ENCODE data around the gene PIAS1. TPM values are rescaled to one million over a fixed set of nuclear protein-coding genes. Genes with fewer than 3 reads are reported as not detected.
A peak's percentile ranks its signal among the peaks of the same experiment; 100 is the strongest.
"Not testable (repeated sequence)": the region's sequence is repeated elsewhere in the genome, so short reads cannot be mapped to it uniquely, and the experiment has no call there.

Gene PIAS1
- total RNA-seq, 1 donor from 2014 or later = 6.8 TPM

DNA sequence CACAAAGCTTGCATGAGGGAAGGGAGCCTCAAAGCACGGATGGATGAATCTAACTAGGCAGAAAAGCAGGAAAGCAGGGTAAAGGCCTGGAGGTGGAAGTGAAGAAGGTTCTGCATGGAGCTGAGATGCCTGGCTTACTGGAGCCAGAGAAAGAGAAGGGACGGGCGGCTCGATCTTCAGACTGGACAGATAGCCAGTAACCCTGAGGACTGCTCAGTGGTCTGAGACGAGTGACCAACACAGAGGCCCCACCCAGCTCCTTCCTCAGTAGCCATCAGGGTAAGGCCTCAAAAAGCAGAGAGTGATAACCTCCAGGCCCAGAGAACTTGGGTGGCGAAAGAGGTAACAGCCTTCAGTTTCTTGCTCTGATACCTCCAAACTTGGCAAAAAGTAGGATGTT lies 169.1 kb downstream of the PIAS1 start:
- TF ChIP-seq CTCF (IDR thresholded peaks at IDR 0.05; ENCODE audit: insufficient read depth, low read length, severe bottlenecking) = no peak
- FAIRE-seq (no peak), DNase-seq (ENCODE audit: low read depth) (no peak)
- Histone ChIP-seq H3K4me3 (ENCODE audit: low read depth, low read length) (no peak overlapping the region), H3K27me3 (ENCODE audit: control insufficient read depth, insufficient read depth, low read length) (no peaks in the 10 kb centered on the region), H3K36me3 (ENCODE audit: control insufficient read depth, insufficient read depth, low read length) (no peaks in the 10 kb centered on the region)

GRCh38 chr15:68224108-68224507 lies 170.0 kb downstream of the PIAS1 start:
- no peak for FAIRE-seq
- no peaks in the 10 kb centered on the region for H3K36me3 ChIP-seq (ENCODE audit: control insufficient read depth, insufficient read depth, low read length)
- no peak overlapping the region for H3K4me3 ChIP-seq (ENCODE audit: low read depth, low read length)
- TF ChIP-seq CTCF (IDR thresholded peaks at IDR 0.05; ENCODE audit: insufficient read depth, low read length, severe bottlenecking) = no peak
- no peaks in the 10 kb centered on the region for H3K27me3 ChIP-seq (ENCODE audit: control insufficient read depth, insufficient read depth, low read length)
- DNase-seq (ENCODE audit: low read depth) = no peak

GRCh38 chr15:68224546-68225250 lies 170.6 kb downstream of the PIAS1 start:
- Histone ChIP-seq H3K36me3 (ENCODE audit: control insufficient read depth, insufficient read depth, low read length) (no peaks in the 10 kb centered on the region), H3K4me3 (ENCODE audit: low read depth, low read length) (no peak overlapping the region), H3K27me3 (ENCODE audit: control insufficient read depth, insufficient read depth, low read length) (no peaks in the 10 kb centered on the region)
- FAIRE-seq (no peak), DNase-seq (ENCODE audit: low read depth) (no peak)
- TF ChIP-seq CTCF (IDR thresholded peaks at IDR 0.05; ENCODE audit: insufficient read depth, low read length, severe bottlenecking) = no peak

DNA sequence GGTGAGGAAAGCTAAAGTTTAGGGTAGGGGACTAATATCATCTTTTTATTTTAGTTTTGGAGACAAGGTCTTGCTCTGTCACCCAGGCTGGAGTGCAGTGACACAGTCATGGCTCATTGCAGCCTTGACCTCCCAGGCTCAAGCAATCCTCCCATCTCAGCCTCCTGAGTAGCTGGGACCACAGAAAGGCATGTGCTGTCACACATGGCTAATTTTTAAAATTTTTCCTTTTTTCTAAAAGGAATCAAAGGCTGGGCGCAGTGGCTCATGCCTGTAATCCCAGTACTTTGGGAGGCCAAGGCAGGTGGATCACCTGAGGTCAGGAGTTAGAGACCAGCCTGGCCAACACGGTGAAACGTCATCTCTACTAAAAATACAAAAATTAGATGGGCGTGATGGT lies 171.3 kb downstream of the PIAS1 start:
- not testable (repeated sequence) for FAIRE-seq; H3K27me3 ChIP-seq (ENCODE audit: control insufficient read depth, insufficient read depth, low read length); H3K36me3 ChIP-seq (ENCODE audit: control insufficient read depth, insufficient read depth, low read length); DNase-seq (ENCODE audit: low read depth); H3K4me3 ChIP-seq (ENCODE audit: low read depth, low read length)

DNA sequence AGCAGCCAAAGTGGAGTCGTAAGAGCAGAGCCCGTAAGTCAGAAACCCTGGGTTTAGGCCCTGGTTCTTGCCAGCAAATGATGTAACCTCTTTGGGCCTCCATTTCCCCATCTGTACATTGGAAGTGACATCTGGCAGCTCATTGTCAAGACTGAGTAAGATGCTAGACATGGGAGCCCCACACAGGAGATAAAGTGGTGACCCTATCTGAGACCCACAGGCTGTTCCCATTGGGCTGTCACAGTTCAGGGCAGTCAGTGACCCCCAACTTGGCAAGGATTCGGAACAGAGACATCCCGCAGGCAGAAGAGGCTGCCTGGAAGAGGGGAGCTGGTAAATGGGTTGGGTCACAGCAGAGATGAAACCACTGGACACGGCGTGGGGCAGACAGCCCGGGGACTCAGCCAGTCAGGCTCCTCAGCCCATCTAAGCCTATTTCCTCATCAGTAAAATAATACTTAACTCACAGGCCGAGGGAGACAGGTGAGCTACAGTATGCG lies 173.6 kb downstream of the PIAS1 start:
- FAIRE-seq (no peak), DNase-seq (ENCODE audit: low read depth) (no peak)
- Histone ChIP-seq H3K27me3 (ENCODE audit: control insufficient read depth, insufficient read depth, low read length) (no peaks in the 10 kb centered on the region), H3K4me3 (ENCODE audit: low read depth, low read length) (peak overlapping the region; percentile 62), H3K36me3 (ENCODE audit: control insufficient read depth, insufficient read depth, low read length) (no peaks in the 10 kb centered on the region)
- TF ChIP-seq CTCF (IDR thresholded peaks at IDR 0.05; ENCODE audit: insufficient read depth, low read length, severe bottlenecking) = no peak

DNA sequence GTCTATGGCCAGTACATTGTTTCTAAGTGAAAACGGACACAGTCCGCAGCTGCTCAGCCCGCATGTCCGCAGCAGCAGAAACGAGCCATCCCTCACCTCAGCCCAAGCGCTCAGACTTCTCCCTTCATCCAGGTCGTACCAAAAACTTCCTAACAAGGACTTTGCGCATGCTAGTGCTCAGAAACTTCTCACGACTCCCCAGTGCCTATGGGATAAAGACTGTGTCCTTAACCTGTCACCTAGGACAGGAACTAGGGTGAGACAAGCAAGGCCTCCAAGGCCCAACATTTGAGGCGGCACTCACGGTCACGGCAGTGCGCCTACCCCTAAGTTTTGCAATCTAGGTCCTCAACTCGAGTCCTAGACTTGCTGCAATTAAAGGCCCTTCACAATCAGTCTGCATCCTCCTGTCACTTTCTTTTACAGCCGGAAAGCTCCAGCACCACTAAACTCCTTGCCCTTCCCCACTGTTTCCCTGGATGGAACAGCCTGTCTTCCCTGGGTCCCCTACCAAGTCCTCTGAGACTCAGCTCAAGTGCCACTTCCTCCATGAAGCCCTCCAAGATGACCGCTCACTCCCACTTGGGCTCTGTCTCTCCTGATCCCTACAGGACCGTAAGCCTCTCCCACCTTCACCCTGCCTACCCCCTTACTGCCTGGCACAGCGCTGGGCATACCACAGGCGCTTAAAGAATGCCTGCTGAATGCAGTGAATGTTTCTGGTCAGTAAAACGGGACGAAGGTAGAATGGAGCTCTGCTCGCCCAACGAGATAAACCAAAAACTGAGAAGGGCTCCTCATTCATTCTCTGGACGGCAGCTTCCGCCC lies 174.2 kb downstream of the PIAS1 start:
- no peak for FAIRE-seq

More for the DNA sequence above, 174.2 kb downstream of the PIAS1 start:
- peak; percentile 0 for DNase-seq (ENCODE audit: low read depth)
- Histone ChIP-seq H3K36me3 (ENCODE audit: control insufficient read depth, insufficient read depth, low read length) (no peaks in the 10 kb centered on the region), H3K27me3 (ENCODE audit: control insufficient read depth, insufficient read depth, low read length) (no peaks in the 10 kb centered on the region), H3K4me3 (ENCODE audit: low read depth, low read length) (peak overlapping the region; percentile 62)
- TF ChIP-seq CTCF (IDR thresholded peaks at IDR 0.05; ENCODE audit: insufficient read depth, low read length, severe bottlenecking) = no peak

Data from bronchial epithelial cell (primary cell).